ENCODE data around the gene ZNF511.

Gene ZNF511

DNA sequence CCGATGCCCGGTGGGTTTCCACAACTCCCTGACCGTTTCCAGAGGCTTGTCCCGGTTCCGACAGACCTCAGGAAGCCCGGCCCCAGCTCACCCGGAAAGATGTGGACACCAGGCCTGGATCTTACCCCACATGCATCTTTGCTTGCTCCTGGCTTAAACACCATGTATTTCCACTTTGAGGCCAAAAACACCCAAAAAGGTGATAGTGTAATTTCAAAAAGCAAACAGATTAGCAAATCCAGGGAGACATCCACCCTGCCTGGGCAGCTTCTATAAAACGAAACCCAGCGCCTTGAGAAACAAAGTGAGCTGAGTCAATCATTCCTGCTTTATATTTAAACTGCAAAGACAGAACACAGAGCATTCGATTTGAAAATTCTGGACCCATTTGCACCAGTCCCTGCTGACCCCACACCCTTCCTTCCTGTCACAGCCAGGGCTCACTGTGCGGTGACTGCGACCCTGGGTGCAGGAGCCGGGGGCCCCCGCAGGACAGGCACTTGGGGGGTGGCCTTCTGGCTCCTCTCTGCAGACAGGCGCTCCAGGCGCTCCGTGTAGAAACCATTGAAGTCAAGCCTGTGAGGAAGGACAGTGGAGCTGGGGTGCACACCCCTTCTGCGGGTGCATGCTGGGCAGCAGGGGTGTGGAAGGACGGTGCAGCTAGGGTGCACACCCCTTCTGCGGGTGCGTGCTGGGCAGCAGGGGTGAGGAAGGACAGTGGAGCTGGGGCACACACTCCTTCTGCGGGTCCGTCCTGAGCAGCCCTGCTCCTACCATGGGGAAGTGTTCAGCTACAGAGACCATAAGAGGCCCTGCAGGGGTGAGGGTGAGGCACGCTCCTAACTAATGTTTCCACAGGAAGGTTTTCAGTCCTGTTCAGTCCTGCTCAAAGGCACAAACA is 29.1 kb upstream of the ZNF511 start:
- Mint-ChIP-seq H3K36me3 (ENCODE audit: low read depth) (peaks cover 33% of the 10 kb centered on the region), H3K4me1 (ENCODE audit: low read depth) (peaks cover 17% of the 10 kb centered on the region), H3K27me3 (ENCODE audit: low read depth) (no peaks in the 10 kb centered on the region), H3K9me3 (no peaks in the 10 kb centered on the region), H3K27ac (no peak overlapping the region), H3K4me3 (no peak overlapping the region)

DNA sequence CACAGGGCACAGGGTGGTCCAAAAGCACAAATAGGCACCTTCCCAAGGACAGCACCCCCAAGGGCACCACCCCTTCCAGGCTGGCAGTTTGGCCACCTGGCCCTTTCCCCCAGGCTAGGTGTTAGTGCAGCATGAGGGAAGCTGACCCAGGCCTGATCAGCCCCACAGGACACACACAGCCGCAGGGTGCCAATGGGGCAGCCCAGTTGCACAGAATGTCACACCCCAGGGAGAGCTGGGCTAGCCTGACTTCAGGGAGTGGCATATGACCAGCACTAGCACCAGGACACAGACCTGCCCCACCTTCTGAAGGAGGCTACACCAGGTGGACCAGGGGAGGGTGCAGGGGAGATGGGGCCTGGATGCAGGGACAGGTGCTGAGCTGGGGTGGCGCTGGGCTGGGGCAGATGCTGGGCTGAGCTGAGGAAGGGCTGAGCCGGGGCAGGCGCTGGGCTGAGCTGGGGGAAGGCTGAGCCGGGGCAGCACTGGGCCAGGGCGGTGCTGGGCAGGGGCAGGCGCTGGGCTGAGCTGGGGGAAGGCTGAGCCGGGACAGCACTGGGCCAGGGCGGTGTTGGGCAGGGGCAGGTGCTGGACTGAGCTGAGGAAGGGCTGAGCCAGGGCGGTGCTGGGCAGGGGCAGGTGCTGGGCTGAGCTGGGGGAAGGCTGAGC is 28.2 kb upstream of the ZNF511 start:
- H3K9me3 Mint-ChIP-seq = no peaks in the 10 kb centered on the region
- H3K4me1 Mint-ChIP-seq (ENCODE audit: low read depth) = peaks cover 16% of the 10 kb centered on the region
- peaks cover 37% of the 10 kb centered on the region for H3K36me3 Mint-ChIP-seq (ENCODE audit: low read depth)
- H3K27me3 Mint-ChIP-seq (ENCODE audit: low read depth) = no peaks in the 10 kb centered on the region
- no peak overlapping the region for H3K27ac Mint-ChIP-seq
- H3K4me3 Mint-ChIP-seq = no peak overlapping the region

DNA sequence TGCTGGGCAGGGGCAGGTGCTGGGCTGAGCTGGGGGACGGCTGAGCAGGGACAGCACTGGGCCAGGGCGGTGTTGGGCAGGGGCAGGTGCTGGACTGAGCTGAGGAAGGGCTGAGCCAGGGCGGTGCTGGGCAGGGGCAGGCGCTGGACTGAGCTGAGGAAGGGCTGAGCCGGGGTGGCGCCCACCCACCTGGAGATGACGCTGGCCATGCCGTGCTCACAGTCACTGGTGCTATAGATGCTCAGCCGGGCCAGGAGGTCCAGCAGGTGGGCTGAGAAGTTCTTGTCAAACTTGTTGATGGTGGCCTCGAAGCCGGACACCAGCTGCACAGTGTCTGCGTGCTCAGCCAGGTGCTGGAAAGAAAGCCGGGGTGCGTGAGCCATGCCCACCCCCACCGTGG is 27.6 kb upstream of the ZNF511 start:
- no peaks in the 10 kb centered on the region for H3K9me3 Mint-ChIP-seq
- H3K27ac Mint-ChIP-seq = no peak overlapping the region
- H3K36me3 Mint-ChIP-seq (ENCODE audit: low read depth) = peaks cover 38% of the 10 kb centered on the region
- H3K27me3 Mint-ChIP-seq (ENCODE audit: low read depth) = no peaks in the 10 kb centered on the region
- peaks cover 16% of the 10 kb centered on the region for H3K4me1 Mint-ChIP-seq (ENCODE audit: low read depth)
- no peak overlapping the region for H3K4me3 Mint-ChIP-seq

DNA sequence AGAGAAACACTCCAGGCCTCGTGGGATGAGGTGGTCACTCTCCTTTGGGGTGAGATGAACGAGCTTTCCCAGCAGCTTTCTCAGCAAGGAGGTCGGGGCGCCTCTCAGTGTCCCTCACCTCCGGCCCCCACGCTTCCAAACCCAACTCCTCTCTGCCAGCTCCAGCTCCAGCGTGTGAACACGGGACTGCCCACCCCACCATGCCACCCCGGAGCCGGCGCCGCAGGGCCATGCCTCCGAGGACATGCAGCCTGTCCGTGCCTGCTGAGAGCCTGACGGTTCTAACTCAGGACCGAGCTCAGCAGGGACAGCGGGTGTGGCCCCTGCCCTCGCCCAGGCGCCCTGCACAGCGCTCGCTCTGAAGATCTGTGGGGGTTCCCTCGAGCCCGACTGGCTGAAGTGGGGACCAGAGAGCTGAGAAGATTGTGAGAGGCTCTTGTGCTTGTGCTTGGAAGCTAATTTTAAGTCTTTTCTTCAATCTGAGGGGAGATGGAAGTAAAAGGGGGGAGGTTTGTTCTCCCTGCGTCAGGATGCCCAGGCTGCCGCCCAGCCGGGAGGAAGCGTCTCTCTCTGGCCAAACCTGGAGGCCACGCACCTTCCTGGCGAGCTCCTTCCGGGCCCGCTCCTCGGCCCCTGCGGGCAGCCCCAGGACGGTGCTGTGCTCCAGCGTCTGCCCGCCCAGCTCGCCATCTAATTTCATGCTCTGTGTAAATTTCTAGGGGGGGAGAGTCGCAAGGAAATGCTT is 26.9 kb upstream of the ZNF511 start:
- H3K27me3 Mint-ChIP-seq (ENCODE audit: low read depth) = no peaks in the 10 kb centered on the region
- H3K36me3 Mint-ChIP-seq (ENCODE audit: low read depth) = peaks cover 45% of the 10 kb centered on the region
- H3K4me1 Mint-ChIP-seq (ENCODE audit: low read depth) = peaks cover 19% of the 10 kb centered on the region
- no peak overlapping the region for H3K4me3 Mint-ChIP-seq
- H3K27ac Mint-ChIP-seq = no peak overlapping the region
- no peaks in the 10 kb centered on the region for H3K9me3 Mint-ChIP-seq

DNA sequence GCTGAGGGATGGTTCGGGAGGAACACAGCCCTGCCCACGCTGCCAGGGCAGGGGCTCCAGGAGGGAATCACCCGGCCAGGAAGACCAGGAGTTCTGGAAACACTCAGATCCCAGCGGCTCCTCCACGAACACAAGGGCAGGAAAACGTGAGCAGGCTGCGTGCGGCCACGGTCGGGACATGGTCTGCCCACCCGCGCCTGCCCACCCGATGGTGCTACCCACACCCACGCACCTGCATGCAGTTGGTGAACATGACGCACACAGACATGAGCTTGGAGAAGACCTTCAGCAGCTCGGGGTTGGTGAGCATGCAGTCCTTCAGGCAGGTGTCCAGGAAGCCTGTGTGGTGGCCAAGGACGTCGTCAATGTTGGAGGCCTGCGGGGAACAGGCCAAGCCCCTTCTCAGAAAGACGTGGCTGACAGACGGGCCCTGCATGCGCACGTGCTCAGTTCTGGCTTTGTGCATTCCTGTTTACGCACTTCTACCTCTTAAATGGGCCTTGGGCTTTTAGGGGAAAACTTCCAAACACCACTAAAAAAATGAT is 25.8 kb upstream of the ZNF511 start:
- Mint-ChIP-seq H3K4me1 (ENCODE audit: low read depth) (peaks cover 21% of the 10 kb centered on the region), H3K9me3 (no peaks in the 10 kb centered on the region), H3K27me3 (ENCODE audit: low read depth) (no peaks in the 10 kb centered on the region), H3K4me3 (no peak overlapping the region), H3K36me3 (ENCODE audit: low read depth) (peaks cover 51% of the 10 kb centered on the region), H3K27ac (no peak overlapping the region)

DNA sequence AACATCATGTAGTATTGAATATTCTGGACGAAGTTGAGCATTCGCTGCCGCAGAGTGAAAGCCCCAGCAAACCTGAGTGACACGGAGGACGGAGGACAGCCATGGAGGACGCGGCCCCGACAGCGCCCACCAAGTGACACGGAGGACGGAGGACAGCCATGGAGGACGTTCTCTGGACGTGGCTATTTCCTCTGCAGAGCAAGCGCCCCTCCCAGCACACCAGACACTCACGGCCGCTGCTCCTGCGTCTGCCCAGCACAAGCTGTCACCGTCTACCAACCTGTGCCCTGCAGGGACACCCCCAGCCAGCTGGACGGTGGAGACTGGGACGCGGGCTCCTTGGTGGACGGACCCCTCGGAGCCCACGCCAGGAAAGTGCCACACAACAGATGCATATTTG is 24.8 kb upstream of the ZNF511 start:
- peaks cover 44% of the 10 kb centered on the region for H3K36me3 Mint-ChIP-seq (ENCODE audit: low read depth)
- peaks cover 11% of the 10 kb centered on the region for H3K4me1 Mint-ChIP-seq (ENCODE audit: low read depth)
- no peak overlapping the region for H3K27ac Mint-ChIP-seq
- no peaks in the 10 kb centered on the region for H3K9me3 Mint-ChIP-seq
- no peak overlapping the region for H3K4me3 Mint-ChIP-seq
- H3K27me3 Mint-ChIP-seq (ENCODE audit: low read depth) = no peaks in the 10 kb centered on the region

DNA sequence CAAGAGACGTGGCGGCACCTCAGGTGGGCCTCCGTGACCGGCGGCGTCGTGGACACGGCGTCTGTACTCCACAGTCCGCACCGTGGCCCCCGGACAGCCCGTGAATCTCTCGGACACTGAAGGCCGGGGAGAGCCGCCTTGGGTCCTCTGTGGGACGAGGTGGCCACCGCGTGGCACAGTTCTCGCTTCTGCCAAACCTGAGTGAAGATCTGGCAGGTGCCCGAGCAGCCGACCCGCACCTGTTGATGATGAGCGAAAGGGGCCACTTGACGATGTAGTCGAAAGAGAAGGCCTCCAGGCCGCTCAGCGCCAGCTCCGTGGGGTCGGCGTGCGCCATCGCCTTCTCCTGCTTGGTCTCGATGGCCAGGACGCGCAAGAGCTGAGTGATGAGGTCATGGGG is 23.5 kb upstream of the ZNF511 start:
- Mint-ChIP-seq H3K27ac (no peak overlapping the region), H3K27me3 (ENCODE audit: low read depth) (no peaks in the 10 kb centered on the region), H3K4me3 (no peak overlapping the region), H3K4me1 (ENCODE audit: low read depth) (peaks cover 5% of the 10 kb centered on the region), H3K9me3 (no peaks in the 10 kb centered on the region), H3K36me3 (ENCODE audit: low read depth) (peaks cover 44% of the 10 kb centered on the region)

DNA sequence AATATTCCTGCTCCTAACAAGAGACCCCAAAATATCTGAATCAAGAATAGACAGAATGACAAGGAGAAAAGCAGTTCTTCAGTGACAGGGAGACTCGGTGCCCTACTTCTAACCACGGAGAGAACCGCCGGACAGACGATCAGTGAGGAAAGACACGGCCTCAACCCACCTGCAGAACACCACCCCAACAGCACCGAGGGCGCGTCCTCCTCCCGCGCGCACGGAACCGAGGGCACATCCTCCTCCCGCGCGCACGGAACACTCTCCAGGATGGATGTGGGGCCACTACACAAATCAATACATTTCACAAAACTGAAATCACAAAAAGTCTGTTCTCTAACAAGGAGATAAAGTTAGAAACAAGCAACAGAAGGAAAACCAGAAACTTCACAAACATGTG is 22.3 kb upstream of the ZNF511 start:
- Mint-ChIP-seq H3K36me3 (ENCODE audit: low read depth) (peaks cover 49% of the 10 kb centered on the region), H3K27me3 (ENCODE audit: low read depth) (no peaks in the 10 kb centered on the region), H3K27ac (no peak overlapping the region), H3K4me1 (ENCODE audit: low read depth) (peaks cover 5% of the 10 kb centered on the region), H3K4me3 (no peak overlapping the region), H3K9me3 (no peaks in the 10 kb centered on the region)

DNA sequence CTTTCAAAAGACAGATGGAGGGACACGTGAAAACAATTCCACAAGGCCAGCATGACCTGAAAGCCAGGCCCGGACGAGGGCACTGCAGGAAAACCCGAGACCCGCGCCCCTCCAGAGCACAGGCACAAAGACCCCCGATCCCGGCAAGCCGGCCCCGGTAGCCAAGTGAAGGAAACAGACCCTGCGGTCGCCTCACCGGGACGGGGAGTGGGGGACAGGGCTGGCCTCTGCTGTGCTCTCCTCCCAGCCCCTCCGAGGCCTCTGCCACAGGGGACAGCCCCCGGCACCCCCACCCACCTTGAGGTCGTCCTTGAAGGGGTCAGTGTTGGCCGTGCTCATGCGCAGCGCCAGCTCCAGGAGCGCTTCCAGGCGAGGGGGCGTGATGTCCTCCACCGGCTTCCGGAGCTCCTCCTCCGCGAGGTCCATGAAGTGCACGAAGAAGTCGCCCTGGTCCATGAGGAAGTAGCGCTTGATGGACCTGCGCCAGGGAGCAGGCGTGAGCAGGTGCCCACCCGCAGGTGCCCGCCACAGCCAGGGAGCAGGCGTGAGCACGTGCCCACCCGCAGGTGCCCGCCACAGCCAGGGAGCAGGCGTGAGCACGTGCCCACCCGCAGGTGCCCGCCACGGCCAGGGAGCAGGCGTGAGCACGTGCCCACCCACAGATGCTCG is 20.7 kb upstream of the ZNF511 start:
- Mint-ChIP-seq H3K27ac (no peak overlapping the region), H3K9me3 (no peaks in the 10 kb centered on the region), H3K27me3 (ENCODE audit: low read depth) (no peaks in the 10 kb centered on the region), H3K4me1 (ENCODE audit: low read depth) (peaks cover 5% of the 10 kb centered on the region), H3K36me3 (ENCODE audit: low read depth) (peaks cover 45% of the 10 kb centered on the region), H3K4me3 (no peak overlapping the region)

DNA sequence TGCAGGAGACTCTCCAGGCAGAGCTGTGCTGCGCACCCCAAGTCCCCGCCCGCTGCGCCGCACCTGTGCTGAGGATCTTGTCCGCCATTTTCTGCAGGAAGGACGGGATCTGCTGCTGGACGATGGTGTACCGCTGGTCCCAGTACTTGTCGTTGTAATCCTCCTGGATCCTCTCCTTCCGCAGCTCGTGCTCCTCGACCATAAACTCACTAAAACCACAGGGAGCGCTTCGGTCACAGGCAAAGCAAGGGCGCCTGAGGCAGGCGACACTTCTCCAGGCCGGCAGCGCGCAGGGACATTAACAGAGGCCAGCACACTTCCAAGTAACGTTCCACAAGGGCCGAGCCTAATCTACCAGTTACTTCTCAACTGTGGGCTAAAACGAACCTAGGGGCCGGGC is 19.0 kb upstream of the ZNF511 start:
- Mint-ChIP-seq H3K27me3 (ENCODE audit: low read depth) (no peaks in the 10 kb centered on the region), H3K4me1 (ENCODE audit: low read depth) (peaks cover 5% of the 10 kb centered on the region), H3K36me3 (ENCODE audit: low read depth) (peaks cover 39% of the 10 kb centered on the region), H3K27ac (no peak overlapping the region), H3K9me3 (no peaks in the 10 kb centered on the region), H3K4me3 (no peak overlapping the region)

DNA sequence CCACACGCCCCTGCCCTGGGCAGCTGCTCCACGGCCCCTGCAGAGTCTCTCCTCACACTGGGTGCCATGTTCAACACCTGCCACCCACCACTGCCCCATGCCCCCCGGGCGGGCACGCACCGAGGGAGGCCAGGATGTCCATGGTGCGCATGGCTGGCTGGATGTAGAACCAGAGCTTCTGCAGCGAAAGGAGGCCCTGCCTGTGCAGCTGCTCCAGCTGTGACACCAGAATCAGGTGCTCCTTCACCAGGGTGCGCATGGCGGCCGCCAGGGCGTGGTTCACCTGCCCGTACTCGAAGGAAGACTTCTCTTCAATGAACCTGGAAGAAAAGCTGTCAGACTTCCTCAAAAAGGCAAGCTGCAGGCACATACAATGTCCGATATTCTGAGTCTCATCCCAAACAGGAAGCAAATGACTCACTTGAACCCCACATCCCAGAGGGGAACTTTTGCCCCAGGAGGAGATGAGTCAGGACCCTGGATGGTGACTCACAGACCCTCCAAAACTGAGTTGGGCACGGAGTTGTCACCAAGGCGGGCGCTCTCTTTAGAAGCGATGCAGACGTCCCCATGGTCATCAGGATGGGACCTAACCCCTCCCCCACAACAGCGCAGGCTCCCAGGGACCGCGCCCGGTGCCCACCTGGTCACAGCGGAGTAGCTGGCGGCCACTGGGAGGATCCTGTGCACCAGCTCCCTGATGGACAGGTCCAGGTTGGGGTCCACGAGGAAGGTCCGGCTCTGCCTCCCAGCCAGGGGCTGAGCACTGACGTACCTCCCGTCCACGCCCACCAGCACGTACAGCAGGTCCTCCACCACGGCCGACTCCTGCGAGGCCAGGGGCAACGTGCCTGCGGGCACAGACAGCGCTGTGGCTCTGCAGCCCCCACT is 15.6 kb upstream of the ZNF511 start:
- H3K36me3 Mint-ChIP-seq (ENCODE audit: low read depth) = peaks cover 31% of the 10 kb centered on the region
- no peaks in the 10 kb centered on the region for H3K27me3 Mint-ChIP-seq (ENCODE audit: low read depth)
- H3K9me3 Mint-ChIP-seq = no peaks in the 10 kb centered on the region
- H3K4me3 Mint-ChIP-seq = no peak overlapping the region
- H3K27ac Mint-ChIP-seq = no peak overlapping the region
- no peaks in the 10 kb centered on the region for H3K4me1 Mint-ChIP-seq (ENCODE audit: low read depth)

DNA sequence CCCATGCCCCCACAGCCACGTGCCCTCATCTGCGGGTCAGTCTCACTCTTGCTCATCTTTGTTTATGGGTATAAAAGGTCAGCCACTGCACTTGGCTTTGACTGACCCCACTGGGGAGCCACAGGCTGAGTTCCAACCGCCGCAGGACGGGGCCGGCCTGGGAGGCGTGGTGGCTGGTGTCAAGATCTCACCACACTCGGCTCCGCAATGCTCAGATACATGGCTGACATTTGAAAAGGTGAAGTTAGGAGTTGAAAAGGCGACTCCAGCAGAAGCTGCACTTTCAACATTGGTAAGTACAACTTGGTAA is 14.9 kb upstream of the ZNF511 start:
- Mint-ChIP-seq H3K36me3 (ENCODE audit: low read depth) (peaks cover 33% of the 10 kb centered on the region), H3K9me3 (no peaks in the 10 kb centered on the region), H3K27ac (no peak overlapping the region), H3K4me3 (no peak overlapping the region), H3K4me1 (ENCODE audit: low read depth) (no peaks in the 10 kb centered on the region), H3K27me3 (ENCODE audit: low read depth) (no peaks in the 10 kb centered on the region)

DNA sequence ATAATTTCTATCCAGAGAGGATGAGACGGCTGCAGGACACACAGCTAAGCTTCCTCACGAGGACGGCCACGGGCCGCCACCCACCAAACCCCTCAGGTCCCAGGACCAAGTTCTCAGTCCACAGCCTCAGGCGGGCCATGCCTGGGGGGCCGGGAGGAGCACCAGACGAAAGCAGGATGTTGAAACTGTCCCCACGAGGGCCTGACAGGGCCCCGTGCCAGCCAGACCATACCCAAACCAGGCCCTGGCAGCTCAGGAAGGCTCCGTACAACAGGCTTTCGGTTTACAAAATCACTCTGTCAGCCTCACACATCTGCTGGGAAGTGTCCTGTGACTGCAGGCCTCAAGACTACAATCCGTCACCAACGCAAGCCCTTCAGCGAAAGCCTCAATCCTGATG is 14.5 kb upstream of the ZNF511 start:
- Mint-ChIP-seq H3K4me3 (no peak overlapping the region), H3K27ac (no peak overlapping the region), H3K4me1 (ENCODE audit: low read depth) (no peaks in the 10 kb centered on the region), H3K9me3 (no peaks in the 10 kb centered on the region), H3K27me3 (ENCODE audit: low read depth) (no peaks in the 10 kb centered on the region), H3K36me3 (ENCODE audit: low read depth) (peaks cover 32% of the 10 kb centered on the region)
